Glutamatergic neuron (in vitro differentiated cells): ENCODE results near the gene DNAJC18. TPM values are rescaled to one million over a fixed set of nuclear protein-coding genes. Genes with fewer than 3 reads are reported as not detected.

ENCODE experiments used
- DNase-seq: peaks from one replicate; pipeline ENCODE4 v3.0.0; 2022
- H3K27ac Mint-ChIP-seq: one replicate; pipeline ENCODE4 v1.8.0; 2020; ENCODE audit warnings: mild to moderate bottlenecking, mixed read lengths, inconsistent platforms; ENCODE audit not compliant: unreplicated experiment
- H3K27me3 Mint-ChIP-seq: one replicate; pipeline ENCODE4 v1.8.0; 2020; ENCODE audit warnings: mild to moderate bottlenecking, moderate library complexity, mixed read lengths, inconsistent platforms; ENCODE audit not compliant: unreplicated experiment
- H3K36me3 Mint-ChIP-seq: one replicate; pipeline ENCODE4 v1.8.0; 2020; ENCODE audit warnings: mild to moderate bottlenecking, mixed read lengths, inconsistent platforms; ENCODE audit not compliant: unreplicated experiment
- H3K4me1 Mint-ChIP-seq: one replicate; pipeline ENCODE4 v1.8.0; 2020; ENCODE audit warnings: mild to moderate bottlenecking, low read depth, mixed read lengths, inconsistent platforms; ENCODE audit not compliant: unreplicated experiment
- H3K4me3 Mint-ChIP-seq: one replicate; pipeline ENCODE4 v1.8.0; 2020; ENCODE audit warnings: mild to moderate bottlenecking, mixed read lengths, inconsistent platforms; ENCODE audit not compliant: unreplicated experiment
- H3K9me3 Mint-ChIP-seq: one replicate; pipeline ENCODE4 v1.8.0; 2020; ENCODE audit warnings: mild to moderate bottlenecking, moderate library complexity, mixed read lengths, inconsistent platforms; ENCODE audit not compliant: unreplicated experiment
- CTCF ChIP-seq: fragments of 200-600 bp; sonication (generic); IDR thresholded peaks from one replicate; pipeline ENCODE4 v1.5.0; 2021; ENCODE audit not compliant: partially characterized antibody, unreplicated experiment
- total RNA-seq: library from RNA; stranded (reverse); fragmentation: NEBNext Ultra II Directional; extraction: Animal tissue kit (Norgen Biotek cat#: 25700); gene quantifications from one replicate; pipeline ENCODE4 v1.2.1, GENCODE V29; 2021; ENCODE audit not compliant: unreplicated experiment

DNAJC18 gene
- total RNA-seq, 1 donor from 2014 or later: 55.9 TPM

- H3K4me1 Mint-ChIP-seq: no peaks in the 10 kb centered on the region
- H3K27me3 Mint-ChIP-seq: no peaks in the 10 kb centered on the region
- no peaks in the 10 kb centered on the region for H3K9me3 Mint-ChIP-seq
- no peak overlapping the region for H3K27ac Mint-ChIP-seq
- peaks cover 5% of the 10 kb centered on the region for H3K36me3 Mint-ChIP-seq
- no peak for TF ChIP-seq CTCF
- no peak for DNase-seq
- H3K4me3 Mint-ChIP-seq: no peak overlapping the region
Observed at GRCh38 chr5:139416651-139417050, 22.7 kb downstream of the DNAJC18 start.

- Mint-ChIP-seq H3K27me3 (no peaks in the 10 kb centered on the region), H3K4me1 (no peaks in the 10 kb centered on the region), H3K4me3 (no peak overlapping the region), H3K36me3 (peaks cover 5% of the 10 kb centered on the region), H3K9me3 (no peaks in the 10 kb centered on the region), H3K27ac (no peak overlapping the region)
- no peak for DNase-seq
- no peak for TF ChIP-seq CTCF
Observed at GRCh38 chr5:139415869-139416268, 23.5 kb downstream of the DNAJC18 start.

GRCh38 chr5:139415221-139415861 lies 24.0 kb downstream of the DNAJC18 start:
- Mint-ChIP-seq H3K36me3 (peaks cover 5% of the 10 kb centered on the region), H3K9me3 (no peaks in the 10 kb centered on the region), H3K4me1 (no peaks in the 10 kb centered on the region), H3K27me3 (no peaks in the 10 kb centered on the region), H3K27ac (no peak overlapping the region), H3K4me3 (no peak overlapping the region)
- no peak for TF ChIP-seq CTCF
- no peak for DNase-seq

- Mint-ChIP-seq H3K4me1 (no peaks in the 10 kb centered on the region), H3K36me3 (peaks cover 5% of the 10 kb centered on the region), H3K9me3 (no peaks in the 10 kb centered on the region), H3K27me3 (no peaks in the 10 kb centered on the region), H3K4me3 (no peak overlapping the region), H3K27ac (no peak overlapping the region)
- no peak for TF ChIP-seq CTCF
- no peak for DNase-seq
Observed at GRCh38 chr5:139414581-139415130, 24.7 kb downstream of the DNAJC18 start.

- H3K27me3 Mint-ChIP-seq: no peaks in the 10 kb centered on the region
- no peaks in the 10 kb centered on the region for H3K4me1 Mint-ChIP-seq
- H3K9me3 Mint-ChIP-seq: no peaks in the 10 kb centered on the region
- TF ChIP-seq CTCF: no peak
- peaks cover 5% of the 10 kb centered on the region for H3K36me3 Mint-ChIP-seq
- no peak for DNase-seq
- no peak overlapping the region for H3K27ac Mint-ChIP-seq
- no peak overlapping the region for H3K4me3 Mint-ChIP-seq
Observed at GRCh38 chr5:139413963-139414362, 25.4 kb downstream of the DNAJC18 start.
